Measurements from ENCODE around the gene PDE4D. TPM values are rescaled to one million over a fixed set of nuclear protein-coding genes. Genes with fewer than 3 reads are reported as not detected.

Gene PDE4D
- total RNA-seq, 2 experiments from 2014 or later, result 75.5 to 80.7 TPM

DNA sequence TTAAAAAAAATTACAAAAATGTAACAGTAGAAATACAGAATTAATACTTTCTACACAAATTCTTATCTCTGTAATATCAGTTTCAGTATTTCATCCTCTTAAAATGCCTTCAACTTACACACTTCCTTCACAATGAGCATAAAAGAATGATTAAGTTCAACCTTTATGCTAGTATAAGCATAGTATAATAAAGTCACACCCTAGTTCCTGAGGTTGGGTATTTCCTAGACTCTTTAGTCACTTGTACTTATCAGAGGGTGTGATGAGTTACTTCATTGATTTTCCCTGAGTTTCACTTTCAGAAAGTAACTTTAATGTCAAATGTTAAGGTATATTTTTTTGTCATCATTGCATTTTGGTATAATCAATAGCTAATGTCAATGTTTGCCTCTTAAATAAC is 302.4 kb downstream of the PDE4D start:
- DNase-seq, result no peak
- TF ChIP-seq, protein P1, sequence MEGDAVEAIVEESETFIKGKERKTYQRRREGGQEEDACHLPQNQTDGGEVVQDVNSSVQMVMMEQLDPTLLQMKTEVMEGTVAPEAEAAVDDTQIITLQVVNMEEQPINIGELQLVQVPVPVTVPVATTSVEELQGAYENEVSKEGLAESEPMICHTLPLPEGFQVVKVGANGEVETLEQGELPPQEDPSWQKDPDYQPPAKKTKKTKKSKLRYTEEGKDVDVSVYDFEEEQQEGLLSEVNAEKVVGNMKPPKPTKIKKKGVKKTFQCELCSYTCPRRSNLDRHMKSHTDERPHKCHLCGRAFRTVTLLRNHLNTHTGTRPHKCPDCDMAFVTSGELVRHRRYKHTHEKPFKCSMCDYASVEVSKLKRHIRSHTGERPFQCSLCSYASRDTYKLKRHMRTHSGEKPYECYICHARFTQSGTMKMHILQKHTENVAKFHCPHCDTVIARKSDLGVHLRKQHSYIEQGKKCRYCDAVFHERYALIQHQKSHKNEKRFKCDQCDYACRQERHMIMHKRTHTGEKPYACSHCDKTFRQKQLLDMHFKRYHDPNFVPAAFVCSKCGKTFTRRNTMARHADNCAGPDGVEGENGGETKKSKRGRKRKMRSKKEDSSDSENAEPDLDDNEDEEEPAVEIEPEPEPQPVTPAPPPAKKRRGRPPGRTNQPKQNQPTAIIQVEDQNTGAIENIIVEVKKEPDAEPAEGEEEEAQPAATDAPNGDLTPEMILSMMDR (IDR thresholded peaks at IDR 0.05), result no peak
- Mint-ChIP-seq H3K27ac (peak overlapping the region; percentile 38), H3K36me3 (ENCODE audit: low read depth) (no peaks in the 10 kb centered on the region), H3K4me3 (no peak overlapping the region), H3K4me1 (ENCODE audit: low read depth) (peaks cover 16% of the 10 kb centered on the region), H3K27me3 (peaks cover 22% of the 10 kb centered on the region), H3K9me3 (no peaks in the 10 kb centered on the region)
- CTCF ChIA-PET, result no interaction called here
- POLR2A ChIA-PET, result interaction anchor here (1.0 kb wide), 1 partner anchor 19 kb away, joined by 3 read pairs; no protein-coding TSS in a partner anchor
- peak; percentile 96 for ATAC-seq
- intact Hi-C loops (cut with micrococcal nuclease), result no loop called here

DNA sequence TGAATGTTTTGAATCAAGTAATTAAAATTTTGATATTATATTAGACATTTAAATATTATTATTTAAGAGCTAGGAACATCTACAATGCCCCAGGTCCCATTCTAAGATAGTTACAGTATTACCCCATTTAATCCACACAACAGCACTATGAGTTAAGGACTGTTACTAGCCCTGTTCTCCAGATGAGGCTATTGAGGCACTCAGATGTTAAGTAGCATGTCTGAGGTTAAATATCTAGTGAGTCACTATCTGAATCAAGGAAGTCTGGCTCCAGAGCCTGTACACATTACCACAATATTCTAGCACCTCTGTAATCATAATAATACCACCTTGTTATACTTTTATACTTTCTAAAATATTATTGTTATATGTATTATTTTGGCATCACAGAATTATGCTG is 304.6 kb downstream of the PDE4D start:
- H3K27ac Mint-ChIP-seq, result no peak overlapping the region
- ATAC-seq, result no peak

DNA sequence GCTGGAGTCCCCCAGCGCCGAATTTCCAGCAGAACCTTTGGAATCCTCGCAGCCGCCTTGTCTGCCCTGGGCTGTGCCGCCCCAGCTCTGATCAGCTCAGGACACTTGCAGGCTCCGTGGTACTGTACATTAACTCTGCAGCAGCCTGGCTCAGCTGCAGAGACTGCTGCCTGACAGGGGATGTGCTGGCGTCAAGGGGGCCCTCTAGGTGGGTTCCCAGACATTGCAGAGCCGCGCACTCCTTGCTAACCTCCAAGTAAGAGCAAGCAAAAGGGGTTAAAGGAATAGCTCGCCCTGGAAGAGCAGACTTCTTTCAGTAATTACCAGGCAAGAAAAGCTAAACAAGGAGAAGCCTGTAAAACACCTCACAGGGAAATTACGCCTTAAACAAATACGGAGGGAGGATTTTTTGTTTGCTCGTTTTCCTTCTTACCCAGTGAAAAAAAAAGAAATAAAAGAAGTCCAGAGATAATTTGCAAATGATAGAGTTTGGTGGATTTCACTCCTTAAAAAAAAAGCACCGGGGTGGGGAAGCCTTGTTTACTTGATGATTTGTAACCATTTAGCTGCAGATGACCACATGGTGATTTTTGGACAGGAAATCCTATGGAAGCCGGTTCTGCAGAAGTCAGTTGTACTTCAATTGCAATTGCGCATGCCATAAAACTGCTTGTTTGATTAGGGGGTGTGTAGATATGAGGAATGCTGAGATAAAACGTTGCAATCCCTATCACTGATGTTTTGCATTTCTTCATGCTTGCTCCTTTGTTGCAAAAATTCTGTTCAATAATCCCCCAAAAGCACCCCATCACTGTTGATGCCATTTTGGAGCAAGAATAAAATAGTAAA is 305.8 kb downstream of the PDE4D start:
- intact Hi-C loops (cut with micrococcal nuclease), result no loop called here
- DNase-seq (peak; percentile 14), ATAC-seq (no peak)
- Mint-ChIP-seq H3K27ac (no peak overlapping the region), H3K9me3 (no peaks in the 10 kb centered on the region), H3K27me3 (peaks cover 26% of the 10 kb centered on the region), H3K4me3 (peak overlapping the region; percentile 22), H3K36me3 (ENCODE audit: low read depth) (no peaks in the 10 kb centered on the region), H3K4me1 (ENCODE audit: low read depth) (peaks cover 16% of the 10 kb centered on the region)
- POLR2A ChIA-PET, result no interaction called here
- TF ChIP-seq, protein P1 (IDR thresholded peaks at IDR 0.05), result no peak
- CTCF ChIA-PET, result interaction anchor here (1.2 kb wide), 1 partner anchor 85 kb away, joined by 3 read pairs; no protein-coding TSS in a partner anchor

More for the DNA sequence above, 304.6 kb downstream of the PDE4D start:
- H3K9me3 Mint-ChIP-seq, result no peaks in the 10 kb centered on the region
- CTCF ChIA-PET, result no interaction called here
- no peaks in the 10 kb centered on the region for H3K36me3 Mint-ChIP-seq (ENCODE audit: low read depth)
- TF ChIP-seq, protein P1 (IDR thresholded peaks at IDR 0.05), result no peak
- peaks cover 26% of the 10 kb centered on the region for H3K27me3 Mint-ChIP-seq
- peaks cover 16% of the 10 kb centered on the region for H3K4me1 Mint-ChIP-seq (ENCODE audit: low read depth)
- no peak overlapping the region for H3K4me3 Mint-ChIP-seq
- DNase-seq, result no peak
- intact Hi-C loops (cut with micrococcal nuclease), result no loop called here
- POLR2A ChIA-PET, result no interaction called here

DNA sequence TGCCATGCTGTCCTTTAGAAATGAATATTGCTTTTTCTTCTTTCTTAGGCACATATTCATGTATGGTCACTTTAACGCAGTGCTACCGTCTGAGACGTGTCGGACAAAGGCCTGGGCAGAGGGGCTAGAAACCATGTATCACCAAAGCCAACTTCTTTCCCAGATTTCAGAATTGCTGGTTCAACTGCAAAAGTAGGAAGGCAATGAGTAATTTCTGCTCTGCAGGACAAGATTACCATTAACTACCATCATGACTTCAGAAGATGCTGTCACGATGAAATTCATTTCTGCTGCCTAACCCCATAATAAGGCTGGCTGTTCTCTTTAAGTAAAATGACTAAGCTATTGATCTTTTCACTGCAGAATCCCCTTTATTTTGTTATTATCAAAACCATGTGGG is 306.7 kb downstream of the PDE4D start:
- Mint-ChIP-seq H3K4me3 (no peak overlapping the region), H3K27me3 (peaks cover 23% of the 10 kb centered on the region), H3K9me3 (no peaks in the 10 kb centered on the region), H3K4me1 (ENCODE audit: low read depth) (peaks cover 12% of the 10 kb centered on the region), H3K27ac (no peak overlapping the region), H3K36me3 (ENCODE audit: low read depth) (no peaks in the 10 kb centered on the region)
- ATAC-seq, result no peak
- intact Hi-C loops (cut with micrococcal nuclease), result no loop called here
- no peak for DNase-seq
- ChIA-PET CTCF (interaction anchor here (1.2 kb wide), 1 partner anchor 86 kb away, joined by 3 read pairs; no protein-coding TSS in a partner anchor), POLR2A (no interaction called here)
- TF ChIP-seq, protein P1 (IDR thresholded peaks at IDR 0.05), result no peak
